Activated CD4-positive, alpha-beta memory T cell treated with anti-CD3 and anti-CD28 coated beads, Interleukin-2, amount 10 ng/mL, durations not matched to agents 7 days and 5 days (primary cell): ENCODE measurements around the gene MMUT. TPM values are rescaled to one million over a fixed set of nuclear protein-coding genes. Genes with fewer than 3 reads are reported as not detected.
"Not testable (repeated sequence)": the region's sequence is repeated elsewhere in the genome, so short reads cannot be mapped to it uniquely, and the experiment has no call there.

Experiments used
- CTCF ChIA-PET: fragments of 350-600 bp; sonication (Branson Sonifier 250); formaldehyde crosslinking; loops from one replicate; lab custom pipeline; 2021; ENCODE audit warnings: antibody characterized with exemption, inconsistent platforms; lab: Charles Lee
- POLR2A ChIA-PET: fragments of 350-600 bp; sonication (Branson Sonifier 250); formaldehyde crosslinking; loops from one replicate; lab custom pipeline; 2021; ENCODE audit warnings: antibody characterized with exemption; lab: Charles Lee
- DNase-seq: peaks from one replicate; pipeline ENCODE4 v3.0.0-alpha.2; 2020
- H3K27ac Mint-ChIP-seq: one replicate; pipeline ENCODE4 v1.8.0; 2021; ENCODE audit warnings: mild to moderate bottlenecking, mixed read lengths
- H3K27me3 Mint-ChIP-seq: one replicate; pipeline ENCODE4 v1.8.0; 2021; ENCODE audit warnings: mixed read lengths
- H3K36me3 Mint-ChIP-seq: one replicate; pipeline ENCODE4 v1.8.0; 2021; ENCODE audit warnings: low read depth, mixed read lengths
- H3K4me1 Mint-ChIP-seq: one replicate; pipeline ENCODE4 v1.8.0; 2021; ENCODE audit warnings: mixed read lengths
- H3K4me3 Mint-ChIP-seq: one replicate; pipeline ENCODE4 v1.8.0; 2021; ENCODE audit warnings: mild to moderate bottlenecking, mixed read lengths
- H3K9me3 Mint-ChIP-seq: one replicate; pipeline ENCODE4 v1.8.0; 2021; ENCODE audit warnings: mixed read lengths
- total RNA-seq, 2 experiments: library from RNA; stranded (reverse); gene quantifications; one replicate each; pipeline ENCODE4 v1.2.3, GENCODE V29; 2021

The MMUT gene
- total RNA-seq, 2 experiments from 2014 or later: 19.1 to 20.6 TPM

GRCh38 chr6:49409951-49410542 lies 53.0 kb downstream of the MMUT start:
- H3K27ac Mint-ChIP-seq: no peak overlapping the region
- H3K4me3 Mint-ChIP-seq: no peak overlapping the region
- no peaks in the 10 kb centered on the region for H3K9me3 Mint-ChIP-seq
- CTCF ChIA-PET: interaction anchor here (1.0 to 2.4 kb wide), 9 partner anchors 10 to 1622 kb away, joined by 3 to 16 read pairs (median 6); no protein-coding TSS in a partner anchor
- H3K36me3 Mint-ChIP-seq: no peaks in the 10 kb centered on the region
- POLR2A ChIA-PET: no interaction called here
- no peaks in the 10 kb centered on the region for H3K4me1 Mint-ChIP-seq
- DNase-seq: peak; percentile 58
- no peaks in the 10 kb centered on the region for H3K27me3 Mint-ChIP-seq

- POLR2A ChIA-PET: no interaction called here
- Mint-ChIP-seq H3K36me3 (no peaks in the 10 kb centered on the region), H3K27ac (no peak overlapping the region), H3K4me3 (no peak overlapping the region), H3K27me3 (no peaks in the 10 kb centered on the region), H3K9me3 (no peaks in the 10 kb centered on the region), H3K4me1 (no peaks in the 10 kb centered on the region)
- no peak for DNase-seq
- CTCF ChIA-PET: interaction anchor here (1.8 kb wide), 1 partner anchor 10 kb away, joined by 5 read pairs; no protein-coding TSS in a partner anchor
Observed at GRCh38 chr6:49406250-49406970, 56.6 kb downstream of the MMUT start.

- Mint-ChIP-seq H3K9me3 (no peaks in the 10 kb centered on the region), H3K36me3 (no peaks in the 10 kb centered on the region), H3K4me1 (no peaks in the 10 kb centered on the region), H3K27me3 (no peaks in the 10 kb centered on the region), H3K4me3 (no peak overlapping the region), H3K27ac (no peak overlapping the region)
- POLR2A ChIA-PET: no interaction called here
- DNase-seq: no peak
- CTCF ChIA-PET: no interaction called here
Observed at GRCh38 chr6:49401063-49401462, 62.0 kb downstream of the MMUT start.

GRCh38 chr6:49386667-49387508 lies 76.2 kb downstream of the MMUT start:
- H3K27ac Mint-ChIP-seq, CTCF ChIA-PET, H3K36me3 Mint-ChIP-seq, H3K9me3 Mint-ChIP-seq, DNase-seq, POLR2A ChIA-PET, H3K4me1 Mint-ChIP-seq, H3K4me3 Mint-ChIP-seq, H3K27me3 Mint-ChIP-seq: not testable (repeated sequence)

- H3K27ac Mint-ChIP-seq: no peak overlapping the region
- DNase-seq: no peak
- H3K4me3 Mint-ChIP-seq: no peak overlapping the region
- H3K36me3 Mint-ChIP-seq: no peaks in the 10 kb centered on the region
- ChIA-PET POLR2A (no interaction called here), CTCF (no interaction called here)
- H3K4me1 Mint-ChIP-seq: no peaks in the 10 kb centered on the region
- no peaks in the 10 kb centered on the region for H3K9me3 Mint-ChIP-seq
- H3K27me3 Mint-ChIP-seq: no peaks in the 10 kb centered on the region
Observed at GRCh38 chr6:49384904-49385303, 78.1 kb downstream of the MMUT start.

Other genes starting within 250 kb of the MMUT start
- 10 to 100 TPM; 18.0 to 20.8 TPM for gene CENPQ, start 117 bp upstream of the MMUT start, total RNA-seq
- gene GLYATL3, start 36.7 kb upstream of the MMUT start, total RNA-seq: not detected
- gene C6orf141, start 87.4 kb upstream of the MMUT start, total RNA-seq: under 1 TPM in 1 of 2 experiments, not detected in 1; 0.48 TPM
- not detected for gene RHAG, start 173.6 kb upstream of the MMUT start, total RNA-seq